Transverse colon (tissue), 4 donors: ENCODE data around the gene ZNF433. TPM values are rescaled to one million over a fixed set of nuclear protein-coding genes. Genes with fewer than 3 reads are reported as not detected.

Source experiments
- DNase-seq: peaks from one replicate; pipeline ENCODE4 v3.0.0-alpha.2; 2019
- H3K27ac ChIP-seq, 4 donors: fragments of 200-600 bp; sonication (generic); 2 replicates each; pipeline ENCODE4 v1.5.1; 2016 to 2018; ENCODE audit warnings: inconsistent platforms in 4 of 4
- H3K27me3 ChIP-seq: fragments of 200-600 bp; sonication (generic); 2 replicates; pipeline ENCODE4 v1.5.1; 2017; ENCODE audit warnings: inconsistent platforms
- H3K36me3 ChIP-seq, 4 donors: fragments of 200-600 bp; sonication (generic); 2 replicates each; pipeline ENCODE4 v1.5.1; 2017 to 2019; ENCODE audit warnings: inconsistent platforms in 4 of 4
- H3K4me1 ChIP-seq, 4 donors: fragments of 200-600 bp; sonication (generic); 2 replicates each; pipeline ENCODE4 v1.5.1; 2017 to 2020; ENCODE audit warnings: inconsistent platforms in 4 of 4
- H3K4me3 ChIP-seq, 4 donors: fragments of 200-600 bp; sonication (generic); 1 replicate in 1 of 4; 2 replicates in 3 of 4; pipeline versions ENCODE4 v1.5.1 to v1.6.1; 2017 to 2019; ENCODE audit warnings: inconsistent platforms in 4 of 4
- H3K9me3 ChIP-seq, 2 donors: fragments of 200-600 bp; sonication (generic); 2 replicates each; pipeline ENCODE4 v1.5.1; 2017 to 2019; ENCODE audit warnings: inconsistent platforms in 2 of 2
- CTCF ChIP-seq, 5 experiments: fragments of 200-600 bp in 3 of 5; fragments of 450-650 bp in 2 of 5; sonication (generic) in 3 of 5; IDR thresholded peaks; 1 replicate in 2 of 5; 2 replicates in 3 of 5; pipeline ENCODE4 v1.5.1; 2016 to 2017; ENCODE audit warnings: antibody characterized with exemption in 5 of 5, inconsistent platforms in 3 of 5, mild to moderate bottlenecking in 2 of 5, moderate library complexity in 1 of 5
- EP300 ChIP-seq: sonication (generic); formaldehyde crosslinking; IDR thresholded peaks from one replicate; pipeline ENCODE4 v1.6.1; 2017; ENCODE audit warnings: antibody characterized with exemption, low read depth
- POLR2A ChIP-seq: fragments of 450-650 bp; IDR thresholded peaks from one replicate; pipeline ENCODE4 v1.6.1; 2016; ENCODE audit warnings: antibody characterized with exemption, mild to moderate bottlenecking, moderate library complexity
- POLR2AphosphoS5 ChIP-seq, 3 donors: sonication (generic); formaldehyde crosslinking; IDR thresholded peaks; one replicate each; pipeline ENCODE4 v1.6.1; 2016; ENCODE audit warnings: antibody characterized with exemption in 3 of 3
- WGBS, 2 donors: methylation state at CpG; one replicate each; pipeline ENCODE4 v1.1.5; 2018; ENCODE audit warnings: low coverage in 1 of 2; 5-methylcytosine and 5-hydroxymethylcytosine counted together
- in situ Hi-C, 4 donors: fragments of 200-750 bp; cut with MboI; loops; one replicate each; pipeline versions ENCODE4 v1.15.0 to v1.15.1; 2017; ENCODE audit warnings: low sequenced_read_pairs in 3 of 4, low pct_ligation_motif_present in 1 of 4, low pct_unique_long_range_greater_than_20kb in 1 of 4
- intact Hi-C: fragments of 100-400 bp; cut with DNase I; formaldehyde crosslinking; loops from one replicate; pipeline ENCODE4 v1.15.1; 2023; ENCODE audit warnings: low total_unique reads
- total RNA-seq, 4 donors: library from RNA; depleted of rRNA; stranded (reverse); fragments of >200 nt; gene quantifications; one replicate each; pipeline ENCODE4 v1.1.0, GENCODE V29; 2016

Gene ZNF433
- total RNA-seq, 4 donors from 2014 or later, result 3.2 to 13.5 (median 4.7) TPM

GRCh38 chr19:12034620-12035019 lies 859 bp downstream of the ZNF433 start:
- H3K36me3 ChIP-seq, result no peaks in the 10 kb centered on the region
- TF ChIP-seq POLR2AphosphoS5 (IDR thresholded peaks at IDR 0.05) (no peak), POLR2A (no peak), CTCF (IDR thresholded peaks at IDR 0.05) (no peak), EP300 (no peak)
- in situ Hi-C loops (no loop called here), intact Hi-C loops (no loop called here)
- peak overlapping the region in 3 of 4 donors; percentile 81 to 85 (median 85) for H3K27ac ChIP-seq
- H3K9me3 ChIP-seq, result no peaks in the 10 kb centered on the region
- no peak for DNase-seq
- WGBS, 2 donors, result 38 to 53% methylated on average over 4 to 8 of the region's 8 CpGs
- H3K4me1 ChIP-seq, result peaks cover 0 to 23% (median 7%) of the 10 kb centered on the region in 4 donors
- peak overlapping the region in 3 of 4 donors; percentile 66 to 94 (median 81) for H3K4me3 ChIP-seq
- no peaks in the 10 kb centered on the region for H3K27me3 ChIP-seq

GRCh38 chr19:12034198-12034597 lies 1.3 kb downstream of the ZNF433 start:
- intact Hi-C loops, result no loop called here
- TF ChIP-seq CTCF (IDR thresholded peaks at IDR 0.05) (no peak), POLR2AphosphoS5 (IDR thresholded peaks at IDR 0.05) (no peak), POLR2A (no peak), EP300 (no peak)
- peaks cover 0 to 23% (median 7%) of the 10 kb centered on the region in 4 donors for H3K4me1 ChIP-seq
- 76 to 83% methylated on average over 1 to 2 of the region's 2 CpGs for WGBS, 2 donors
- H3K27ac ChIP-seq, result no peak overlapping the region
- H3K27me3 ChIP-seq, result no peaks in the 10 kb centered on the region
- no peaks in the 10 kb centered on the region for H3K36me3 ChIP-seq
- no peak overlapping the region for H3K4me3 ChIP-seq
- DNase-seq, result no peak
- in situ Hi-C loops, result no loop called here
- no peaks in the 10 kb centered on the region for H3K9me3 ChIP-seq

GRCh38 chr19:12015753-12016116 lies 19.7 kb downstream of the ZNF433 start:
- no peak overlapping the region for H3K4me3 ChIP-seq
- in situ Hi-C loops (no loop called here), intact Hi-C loops (no loop called here)
- H3K4me1 ChIP-seq, result no peaks in the 10 kb centered on the region
- H3K27me3 ChIP-seq, result no peaks in the 10 kb centered on the region
- no peak for DNase-seq
- WGBS, 2 donors, result 83 to 86% methylated on average over 2 of the region's 2 CpGs
- no peak overlapping the region for H3K27ac ChIP-seq
- TF ChIP-seq CTCF (IDR thresholded peaks at IDR 0.05) (no peak), POLR2A (no peak), EP300 (no peak), POLR2AphosphoS5 (IDR thresholded peaks at IDR 0.05) (no peak)
- peaks cover 74 to 85% of the 10 kb centered on the region in 2 donors for H3K9me3 ChIP-seq
- peaks cover 4 to 58% (median 21%) of the 10 kb centered on the region in 4 donors for H3K36me3 ChIP-seq

- in situ Hi-C loops (no loop called here), intact Hi-C loops (no loop called here)
- H3K4me1 ChIP-seq, result no peaks in the 10 kb centered on the region
- H3K4me3 ChIP-seq, result no peak overlapping the region
- peaks cover 71 to 86% of the 10 kb centered on the region in 2 donors for H3K9me3 ChIP-seq
- 95% methylated on average over 7 to 9 of the region's 9 CpGs for WGBS, 2 donors
- no peak for DNase-seq
- peaks cover 4 to 58% (median 21%) of the 10 kb centered on the region in 4 donors for H3K36me3 ChIP-seq
- H3K27ac ChIP-seq, result no peak overlapping the region
- H3K27me3 ChIP-seq, result no peaks in the 10 kb centered on the region
- TF ChIP-seq EP300, result no peak
- no peak for TF ChIP-seq CTCF (IDR thresholded peaks at IDR 0.05)
- TF ChIP-seq POLR2A, result no peak
- no peak for TF ChIP-seq POLR2AphosphoS5 (IDR thresholded peaks at IDR 0.05)
Observed at GRCh38 chr19:12015015-12015752, 20.3 kb downstream of the ZNF433 start.
